Endothelial cell of umbilical vein (primary cell): Measurements from ENCODE around the gene ELK1. TPM values are rescaled to one million over a fixed set of nuclear protein-coding genes. Genes with fewer than 3 reads are reported as not detected.

ENCODE experiments used
- BruUV-seq: library from RNA; stranded (reverse); fragments of 400-500 nt; replicated peaks from 2 replicates; lab custom pipeline; 2021; lab: Mats Ljungman, UMichigan
- CTCF ChIA-PET: fragments of 300-600, 350-600 bp; sonication (Branson Sonifier 250); formaldehyde crosslinking; loops from one replicate; lab custom pipeline; 2021; ENCODE audit warnings: antibody characterized with exemption, inconsistent platforms; lab: Charles Lee
- POLR2A ChIA-PET: fragments of 300-600, 350-600 bp; sonication (Branson Sonifier 250); formaldehyde crosslinking; loops from one replicate; lab custom pipeline; 2021; ENCODE audit warnings: antibody characterized with exemption, inconsistent platforms; lab: Charles Lee
- DNase-seq: peaks from one replicate; pipeline ENCODE4 v3.0.0-alpha.2; 2011; ENCODE audit warnings: low read depth, low spot score
- FAIRE-seq: peaks from 2 replicates; lab custom pipeline; 2011; peaks lifted over from hg19 to GRCh38; lab: Jason Lieb, UNC
- H2AFZ ChIP-seq: 2 replicates; pipeline ENCODE4 v1.6.0; 2012; ENCODE audit warnings: low read depth, low read length, control low read depth, inconsistent platforms
- H3K27ac ChIP-seq: 2 replicates; pipeline ENCODE4 v1.5.1; 2011; ENCODE audit warnings: low read depth, mild to moderate bottlenecking, control low read depth, low read length, moderate library complexity; ENCODE audit not compliant: insufficient read depth
- H3K27me3 ChIP-seq, 2 experiments: 2 replicates each; pipeline versions ENCODE4 v1.6.0 to v1.6.1; 2011; ENCODE audit warnings: low read length in 2 of 2, mixed read lengths in 1 of 2; ENCODE audit not compliant: control insufficient read depth in 2 of 2, insufficient read depth in 2 of 2
- H3K36me3 ChIP-seq, 2 experiments: 2 replicates in 1 of 2; 3 replicates in 1 of 2; pipeline ENCODE4 v1.5.1; 2011; ENCODE audit warnings: low read length in 2 of 2, mild to moderate bottlenecking in 1 of 2, moderate library complexity in 1 of 2; ENCODE audit not compliant: control insufficient read depth in 2 of 2, insufficient read depth in 2 of 2; ENCODE audit errors: extremely low read depth in 1 of 2
- H3K4me1 ChIP-seq: 3 replicates; pipeline ENCODE4 v1.5.1; 2011; ENCODE audit warnings: mild to moderate bottlenecking, low read length; ENCODE audit not compliant: control insufficient read depth, insufficient read depth; ENCODE audit errors: extremely low read depth
- H3K4me2 ChIP-seq: 2 replicates; pipeline ENCODE4 v1.6.1; 2011; ENCODE audit warnings: low read length, control low read depth, mixed read lengths; ENCODE audit not compliant: insufficient read depth
- H3K4me3 ChIP-seq, 3 experiments: fragments of 200-600 bp in 1 of 3; sonication (generic), shearing (Covaris generic) in 1 of 3; replicated peaks in 1 of 3; 2 replicates each; pipeline ENCODE4 v1.5.1; 2011 to 2016; ENCODE audit warnings: control low read depth in 3 of 3, low read length in 3 of 3, mild to moderate bottlenecking in 2 of 3, inconsistent platforms in 1 of 3, low read depth in 1 of 3, moderate library complexity in 1 of 3; ENCODE audit not compliant: insufficient read depth in 1 of 3
- H3K79me2 ChIP-seq: 2 replicates; pipeline ENCODE4 v1.6.0; 2012; ENCODE audit warnings: low read length, inconsistent platforms; ENCODE audit not compliant: control insufficient read depth, insufficient read depth
- H3K9ac ChIP-seq: replicated peaks from 2 replicates; pipeline ENCODE3; 2011; ENCODE audit warnings: low read length, control low read depth; ENCODE audit not compliant: insufficient read depth; ENCODE audit errors: extremely low read depth
- H3K9me1 ChIP-seq: replicated peaks from 3 replicates; pipeline ENCODE4 v1.6.0; 2011; ENCODE audit warnings: mild to moderate bottlenecking, low read length; ENCODE audit not compliant: control insufficient read depth, insufficient read depth; ENCODE audit errors: extremely low read depth
- H3K9me3 ChIP-seq: replicated peaks from 2 replicates; pipeline ENCODE4 v1.5.1; 2012; ENCODE audit warnings: low read length, inconsistent platforms; ENCODE audit not compliant: control insufficient read depth, insufficient read depth
- H4K20me1 ChIP-seq: replicated peaks from 2 replicates; pipeline ENCODE3; 2011; ENCODE audit warnings: mild to moderate bottlenecking, low read length; ENCODE audit not compliant: control insufficient read depth, insufficient read depth; ENCODE audit errors: extremely low read depth
- FOS ChIP-seq: IDR thresholded peaks from 2 replicates; pipeline ENCODE4 v1.6.1; 2011; ENCODE audit warnings: mild to moderate bottlenecking, low read length, moderate library complexity, borderline replicate concordance; ENCODE audit not compliant: insufficient read depth
- GATA2 ChIP-seq: IDR thresholded peaks from 2 replicates; pipeline ENCODE4 v1.7.0; 2011; ENCODE audit warnings: low read depth, mild to moderate bottlenecking, moderate library complexity, mixed read lengths, low read length; ENCODE audit not compliant: insufficient read length, insufficient read depth
- MYC ChIP-seq: IDR thresholded peaks from one replicate; pipeline ENCODE4 v1.6.1; 2011; ENCODE audit warnings: mild to moderate bottlenecking, low read depth, low read length
- POLR2A ChIP-seq: IDR thresholded peaks from 2 replicates; pipeline ENCODE4 v1.6.1; 2012; ENCODE audit warnings: low read depth, mild to moderate bottlenecking, control low read depth, low read length
- POLR2AphosphoS5 ChIP-seq: IDR thresholded peaks from 2 replicates; pipeline ENCODE4 v1.6.1; 2012; ENCODE audit warnings: low read depth, mild to moderate bottlenecking, control low read depth, low read length, moderate library complexity; ENCODE audit not compliant: insufficient read depth
- dilution Hi-C: fragments of 300-500 bp; cut with MboI; formaldehyde crosslinking; loops from one replicate; pipeline ENCODE4 v1.15.0; 2019; ENCODE audit warnings: low sequenced_read_pairs; ENCODE audit not compliant: extremely low pct_ligation_motif_present
- intact Hi-C: fragments of 100-400 bp; cut with micrococcal nuclease; formaldehyde crosslinking; loops from one replicate; pipeline ENCODE4 v1.10.0; 2022
- polyA plus RNA-seq, 4 experiments: library from polyadenylated mRNA; depleted of rRNA in 3 of 4; stranded (reverse) in 3 of 4; unstranded in 1 of 4; fragments of >200 nt; gene quantifications; 2 replicates each; pipeline versions ENCODE4 v1.2.1 to v1.2.3, GENCODE V29; 2011 to 2012; ENCODE audit warnings: missing spikeins in 1 of 4
- total RNA-seq: library from RNA; stranded (reverse); gene quantifications from 2 replicates; pipeline ENCODE4 v1.2.3, GENCODE V29; 2021
- TF ChIP-seq, protein P1 (sequence below), 2 donors: IDR thresholded peaks; 1 replicate in 1 of 2; 2 replicates in 1 of 2; pipeline ENCODE4 v1.5.1; 2011; ENCODE audit warnings: low read length in 2 of 2, mild to moderate bottlenecking in 2 of 2, moderate library complexity in 2 of 2, control low read depth in 1 of 2, inconsistent platforms in 1 of 2, low read depth in 1 of 2; ENCODE audit not compliant: insufficient read depth in 1 of 2; ENCODE audit errors: extremely low read depth in 1 of 2
- TF ChIP-seq, protein P2 (sequence below): IDR thresholded peaks from 2 replicates; pipeline ENCODE4 v1.6.1; 2011; ENCODE audit not compliant: insufficient read depth, insufficient read length

ELK1 gene
- total and polyA plus RNA-seq, 2 donors (not counting 3 experiments of a cell fraction or from before 2014, with no cell fraction given): 18.3 to 28.7 TPM

DNA sequence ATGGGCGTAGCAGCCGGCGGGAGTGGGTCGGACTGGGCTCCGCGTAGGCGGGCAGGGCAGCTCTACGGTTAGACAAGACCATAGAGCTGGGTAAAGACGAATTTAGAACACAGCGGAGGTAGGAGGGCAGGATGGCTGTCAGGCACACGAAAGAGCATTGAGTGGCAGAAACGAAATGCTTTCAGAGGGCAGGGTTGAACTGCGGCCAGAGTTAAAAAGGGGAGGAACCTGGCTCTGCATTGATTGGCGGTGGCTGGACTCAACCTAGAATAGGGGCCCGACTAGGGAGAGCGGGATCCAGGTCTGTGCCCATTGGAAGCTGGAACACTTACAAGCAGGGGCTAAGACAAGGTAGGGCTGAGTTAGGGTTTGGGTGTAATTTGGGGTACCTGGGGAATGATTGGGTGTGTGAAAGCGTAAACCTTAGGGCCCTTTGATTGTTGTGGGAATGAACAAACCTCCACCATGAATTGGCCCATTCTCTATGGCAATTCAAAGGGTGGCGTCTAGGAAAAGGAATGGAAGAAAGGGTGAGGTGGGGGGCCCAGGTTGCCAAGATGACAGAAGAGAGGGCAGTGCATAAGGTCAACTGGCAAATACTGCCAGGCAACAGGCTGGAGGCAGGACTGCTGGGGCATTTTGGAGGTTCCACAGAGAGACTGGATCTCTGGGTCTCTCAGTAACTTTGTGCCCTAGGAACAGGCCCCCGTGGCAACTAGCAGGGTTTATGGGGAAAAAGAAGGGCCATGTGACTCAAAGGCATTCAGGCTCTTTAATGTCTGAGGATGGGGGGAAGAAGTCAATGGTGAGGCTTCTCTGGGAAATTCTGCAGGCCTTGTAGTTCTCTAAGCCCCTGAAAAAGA is 911 bp upstream of the ELK1 start:
- POLR2A ChIA-PET: no interaction called here
- Histone ChIP-seq H3K4me1 (peaks cover 14% of the 10 kb centered on the region), H3K9me1 (no peaks in the 10 kb centered on the region), H3K36me3 (peaks cover 2 to 3% of the 10 kb centered on the region in 2 experiments), H3K27me3 (no peaks in the 10 kb centered on the region), H2AFZ (peak overlapping the region; percentile 38), H3K27ac (no peak overlapping the region), H3K79me2 (peaks cover 10% of the 10 kb centered on the region), H4K20me1 (no peaks in the 10 kb centered on the region), H3K4me2 (peak overlapping the region; percentile 66), H3K9me3 (no peaks in the 10 kb centered on the region), H3K9ac (no peak overlapping the region), H3K4me3 (peak overlapping the region in 2 of 3 experiments; percentile 13 to 34)
- FAIRE-seq (peak; percentile 15), DNase-seq (no peak)
- no TSS peak for BruUV-seq
- dilution Hi-C loops: no loop called here
- CTCF ChIA-PET: interaction anchor here (1.0 kb wide), 1 partner anchor 69 kb away, joined by 3 read pairs; the partner anchor contains the start of gene TIMP1
- TF ChIP-seq FOS (no peak), MYC (no peak), GATA2 (no peak), POLR2AphosphoS5 (no peak), POLR2A (no peak)
- TF ChIP-seq, protein P1, sequence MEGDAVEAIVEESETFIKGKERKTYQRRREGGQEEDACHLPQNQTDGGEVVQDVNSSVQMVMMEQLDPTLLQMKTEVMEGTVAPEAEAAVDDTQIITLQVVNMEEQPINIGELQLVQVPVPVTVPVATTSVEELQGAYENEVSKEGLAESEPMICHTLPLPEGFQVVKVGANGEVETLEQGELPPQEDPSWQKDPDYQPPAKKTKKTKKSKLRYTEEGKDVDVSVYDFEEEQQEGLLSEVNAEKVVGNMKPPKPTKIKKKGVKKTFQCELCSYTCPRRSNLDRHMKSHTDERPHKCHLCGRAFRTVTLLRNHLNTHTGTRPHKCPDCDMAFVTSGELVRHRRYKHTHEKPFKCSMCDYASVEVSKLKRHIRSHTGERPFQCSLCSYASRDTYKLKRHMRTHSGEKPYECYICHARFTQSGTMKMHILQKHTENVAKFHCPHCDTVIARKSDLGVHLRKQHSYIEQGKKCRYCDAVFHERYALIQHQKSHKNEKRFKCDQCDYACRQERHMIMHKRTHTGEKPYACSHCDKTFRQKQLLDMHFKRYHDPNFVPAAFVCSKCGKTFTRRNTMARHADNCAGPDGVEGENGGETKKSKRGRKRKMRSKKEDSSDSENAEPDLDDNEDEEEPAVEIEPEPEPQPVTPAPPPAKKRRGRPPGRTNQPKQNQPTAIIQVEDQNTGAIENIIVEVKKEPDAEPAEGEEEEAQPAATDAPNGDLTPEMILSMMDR (IDR thresholded peaks at IDR 0.05; ENCODE audit: extremely low read depth in 1 of 2, insufficient read depth in 1 of 2, low read depth in 1 of 2, low read length in 2 of 2): no peak
- TF ChIP-seq, protein P2, sequence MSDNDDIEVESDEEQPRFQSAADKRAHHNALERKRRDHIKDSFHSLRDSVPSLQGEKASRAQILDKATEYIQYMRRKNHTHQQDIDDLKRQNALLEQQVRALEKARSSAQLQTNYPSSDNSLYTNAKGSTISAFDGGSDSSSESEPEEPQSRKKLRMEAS: no peak
- intact Hi-C loops: loop anchor here (2.0 kb wide), 1 partner anchor 376 kb away; no protein-coding TSS in a partner anchor
